ENCODE data around the gene C1QTNF12. TPM values are rescaled to one million over a fixed set of nuclear protein-coding genes. Genes with fewer than 3 reads are reported as not detected.

C1QTNF12 gene
- total RNA-seq, 4 donors from 2014 or later = 3.1 to 8.2 TPM; not detected in 2

DNA sequence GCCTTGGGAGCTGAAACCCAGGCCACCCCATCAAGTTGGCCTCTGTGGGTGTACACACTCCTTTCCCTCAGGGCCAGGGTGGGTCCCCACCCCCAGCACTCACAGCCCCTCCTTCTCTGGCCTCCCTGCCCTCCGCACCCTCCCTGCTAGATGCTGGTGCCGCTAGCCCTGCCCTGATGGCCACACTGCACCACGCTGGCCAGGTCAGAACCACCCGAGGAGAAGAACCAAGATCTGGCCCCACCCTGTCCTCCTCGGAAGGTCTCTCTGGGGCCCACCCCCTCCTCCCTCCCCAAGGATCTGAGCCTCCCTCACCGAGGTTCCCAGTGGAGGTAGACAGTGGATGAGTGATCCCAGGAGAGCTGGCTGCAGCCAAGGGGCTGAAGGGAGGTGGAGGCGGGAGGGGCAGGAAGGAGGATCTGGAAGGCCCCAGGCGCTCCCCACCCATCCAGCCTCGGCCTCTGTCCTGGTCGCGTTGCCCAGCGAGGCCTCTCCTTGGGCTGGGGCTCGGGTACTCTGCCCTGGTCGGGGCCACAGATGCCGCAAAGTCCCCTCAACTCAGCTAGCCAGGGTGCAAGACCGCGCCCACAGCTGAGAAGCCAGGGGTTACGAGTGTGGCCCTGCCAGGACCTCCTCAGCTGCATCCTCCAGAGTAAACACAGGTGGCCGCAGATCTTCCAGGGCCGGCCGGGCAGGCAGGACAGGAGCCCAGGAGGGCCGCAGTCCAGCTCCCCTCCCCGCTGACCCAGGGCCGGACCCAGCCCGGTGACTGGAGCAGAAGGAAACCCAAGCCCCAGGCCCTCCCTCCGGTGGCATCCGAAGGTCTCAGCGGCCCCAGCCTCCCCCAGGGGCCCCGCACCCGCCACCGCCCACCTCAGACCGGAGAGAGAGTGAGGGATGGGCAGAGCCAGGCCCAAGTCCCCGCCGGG lies 9.3 kb downstream of the C1QTNF12 start:
- H3K27ac ChIP-seq = no peak overlapping the region
- no peak for DNase-seq
- H3K9me3 ChIP-seq = no peaks in the 10 kb centered on the region
- peaks cover 0 to 21% of the 10 kb centered on the region in 2 donors for H3K4me1 ChIP-seq
- H3K4me3 ChIP-seq = no peak overlapping the region
- H3K36me3 ChIP-seq = no peaks in the 10 kb centered on the region
- no peak for TF ChIP-seq POLR2A (IDR thresholded peaks at IDR 0.05)
- no peak for TF ChIP-seq CTCF (IDR thresholded peaks at IDR 0.05)
- intact Hi-C loops (cut with DNase I; ENCODE audit: low total_unique reads) = loop anchor here (10.0 kb wide), 1 partner anchor 262 kb away; no protein-coding TSS in a partner anchor
- H3K27me3 ChIP-seq = peaks cover 0 to 4% of the 10 kb centered on the region in 2 donors

- no peak for DNase-seq
- Histone ChIP-seq H3K4me1 (peaks cover 0 to 21% of the 10 kb centered on the region in 2 donors), H3K36me3 (no peaks in the 10 kb centered on the region), H3K27me3 (peaks cover 0 to 4% of the 10 kb centered on the region in 2 donors), H3K9me3 (no peaks in the 10 kb centered on the region), H3K4me3 (no peak overlapping the region), H3K27ac (no peak overlapping the region)
- intact Hi-C loops (cut with DNase I; ENCODE audit: low total_unique reads) = loop anchor here (10.0 kb wide), 1 partner anchor 261 kb away; no protein-coding TSS in a partner anchor
- TF ChIP-seq POLR2A (IDR thresholded peaks at IDR 0.05) (no peak), CTCF (IDR thresholded peaks at IDR 0.05) (no peak)
These were observed 10.3 kb downstream of the C1QTNF12 start for GRCh38 chr1:1236176-1236763.

- H3K9me3 ChIP-seq = no peaks in the 10 kb centered on the region
- H3K4me1 ChIP-seq = peaks cover 0 to 27% of the 10 kb centered on the region in 2 donors
- intact Hi-C loops (cut with DNase I; ENCODE audit: low total_unique reads) = loop anchor here (10.0 kb wide), 1 partner anchor 260 kb away; no protein-coding TSS in a partner anchor
These were observed 11.3 kb downstream of the C1QTNF12 start for GRCh38 chr1:1235016-1235744.

DNA sequence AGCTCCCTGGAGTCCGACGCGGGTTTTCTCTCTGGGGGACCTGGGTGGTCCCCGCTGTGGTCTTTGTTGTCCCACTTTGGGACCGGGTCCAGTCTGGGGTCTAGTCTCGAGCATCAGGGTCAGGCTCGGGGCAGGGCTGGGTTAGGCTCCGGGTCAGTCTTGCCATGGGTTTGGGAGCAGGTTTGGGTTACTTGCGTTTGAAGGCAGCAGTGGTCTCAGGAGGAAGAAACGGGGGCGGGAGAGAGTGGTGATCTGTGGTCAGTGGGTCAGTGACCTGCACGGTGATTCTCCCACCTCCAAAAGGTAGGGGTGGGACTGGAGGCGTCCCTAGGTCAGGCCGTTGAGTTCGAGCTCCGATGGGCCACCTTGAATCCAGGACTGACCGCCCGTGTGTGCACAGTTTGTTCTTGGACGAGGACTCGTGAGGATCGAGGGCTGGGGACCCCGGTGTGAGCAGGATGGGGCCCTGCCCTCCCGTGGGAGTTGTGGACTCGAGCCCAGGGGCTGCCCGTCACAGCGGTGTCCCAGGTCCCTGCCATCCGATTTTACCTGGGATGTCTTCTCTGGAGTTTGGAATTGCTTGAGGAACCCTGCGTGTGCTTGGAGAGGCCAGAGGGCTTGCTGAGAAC lies 12.2 kb downstream of the C1QTNF12 start:
- no peak overlapping the region for H3K27ac ChIP-seq
- no peaks in the 10 kb centered on the region for H3K9me3 ChIP-seq
- no peak overlapping the region for H3K4me3 ChIP-seq
- H3K27me3 ChIP-seq = peaks cover 0 to 3% of the 10 kb centered on the region in 2 donors
- intact Hi-C loops (cut with DNase I; ENCODE audit: low total_unique reads) = loop anchor here (10.0 kb wide), 1 partner anchor 259 kb away; no protein-coding TSS in a partner anchor
- no peak for DNase-seq
- TF ChIP-seq CTCF (IDR thresholded peaks at IDR 0.05) (no peak), POLR2A (IDR thresholded peaks at IDR 0.05) (no peak)
- peaks cover 0 to 36% of the 10 kb centered on the region in 2 donors for H3K4me1 ChIP-seq
- H3K36me3 ChIP-seq = no peaks in the 10 kb centered on the region

More at GRCh38 chr1:1235016-1235744, 11.3 kb downstream of the C1QTNF12 start:
- H3K36me3 ChIP-seq = no peaks in the 10 kb centered on the region
- H3K27me3 ChIP-seq = peaks cover 0 to 4% of the 10 kb centered on the region in 2 donors
- no peak overlapping the region for H3K4me3 ChIP-seq
- H3K27ac ChIP-seq = no peak overlapping the region
- DNase-seq = no peak
- TF ChIP-seq CTCF (IDR thresholded peaks at IDR 0.05) (no peak), POLR2A (IDR thresholded peaks at IDR 0.05) (no peak)
